Colonic mucosa (tissue), 4 donors: ENCODE results near the gene FAP. TPM values are rescaled to one million over a fixed set of nuclear protein-coding genes. Genes with fewer than 3 reads are reported as not detected.

Experiments used
- DNase-seq: peaks from one replicate; pipeline ENCODE4 v3.0.0-alpha.2; 2020
- H3K27ac ChIP-seq: fragments of 200-600 bp; one replicate; pipeline ENCODE4 v1.8.0; 2021
- H3K27me3 ChIP-seq: fragments of 200-600 bp; one replicate; pipeline ENCODE4 v1.8.0; 2021
- H3K36me3 ChIP-seq: fragments of 200-600 bp; one replicate; pipeline ENCODE4 v1.8.0; 2021
- H3K4me1 ChIP-seq: fragments of 200-600 bp; one replicate; pipeline ENCODE4 v1.8.0; 2021; ENCODE audit warnings: mild to moderate bottlenecking
- H3K4me3 ChIP-seq: fragments of 200-600 bp; one replicate; pipeline ENCODE4 v1.8.0; 2021
- H3K9ac ChIP-seq, 2 donors: one replicate each; pipeline ENCODE4 v1.7.0; 2013; ENCODE audit warnings: control low read depth in 2 of 2, low read depth in 2 of 2, low read length in 2 of 2
- H3K9me3 ChIP-seq: fragments of 200-600 bp; one replicate; pipeline ENCODE4 v1.8.0; 2021
- intact Hi-C: fragments of 100-400 bp; cut with DNase I; formaldehyde crosslinking; loops from one replicate; pipeline ENCODE4 v1.14.1; 2022
- total RNA-seq, 2 donors: library from RNA; stranded (reverse); fragmentation: NEBNext Ultra II Directional in 1 of 2; extraction: Animal tissue kit (Norgen Biotek cat#: 25700) in 1 of 2; gene quantifications; one replicate each; pipeline ENCODE4 v1.2.1, GENCODE V29; 2021
- TF ChIP-seq, protein P1 (sequence below): fragments of 200-600 bp; IDR thresholded peaks from one replicate; pipeline ENCODE4 v1.8.0; 2022; ENCODE audit warnings: antibody characterized with exemption, mild to moderate bottlenecking
- donor health status: healthy.
- donor health status: DM: no; HTN: no; CAD: no.
- donor health status: DM: no; HTN: no; CAD: no.

The FAP gene
- total RNA-seq, 2 donors from 2014 or later, result 1.1 to 1.8 TPM

DNA sequence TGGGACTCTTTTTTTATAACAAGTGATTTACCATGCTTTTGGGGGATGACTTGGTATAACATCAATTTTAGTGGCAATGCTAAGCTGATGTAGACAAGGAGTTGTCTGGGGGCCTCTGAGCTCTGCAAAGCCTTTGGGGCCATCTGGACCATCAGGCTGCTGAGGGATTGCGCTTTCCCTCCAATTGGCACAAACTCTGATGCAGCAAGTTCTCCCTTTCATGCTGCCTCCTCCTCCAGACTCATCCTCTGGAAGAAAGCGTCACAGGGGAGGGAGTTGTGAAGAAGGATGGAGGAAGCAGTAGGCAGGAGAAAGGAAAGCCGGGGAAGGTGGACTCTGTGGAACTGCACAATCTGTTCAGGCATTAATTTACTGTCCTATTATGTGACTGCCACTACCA, 10.2 kb upstream of the FAP start:
- intact Hi-C loops, result no loop called here
- Histone ChIP-seq H3K9me3 (no peaks in the 10 kb centered on the region), H3K36me3 (no peaks in the 10 kb centered on the region), H3K4me3 (no peak overlapping the region), H3K9ac (no peak overlapping the region), H3K4me1 (no peaks in the 10 kb centered on the region), H3K27me3 (no peaks in the 10 kb centered on the region), H3K27ac (no peak overlapping the region)
- TF ChIP-seq, protein P1, sequence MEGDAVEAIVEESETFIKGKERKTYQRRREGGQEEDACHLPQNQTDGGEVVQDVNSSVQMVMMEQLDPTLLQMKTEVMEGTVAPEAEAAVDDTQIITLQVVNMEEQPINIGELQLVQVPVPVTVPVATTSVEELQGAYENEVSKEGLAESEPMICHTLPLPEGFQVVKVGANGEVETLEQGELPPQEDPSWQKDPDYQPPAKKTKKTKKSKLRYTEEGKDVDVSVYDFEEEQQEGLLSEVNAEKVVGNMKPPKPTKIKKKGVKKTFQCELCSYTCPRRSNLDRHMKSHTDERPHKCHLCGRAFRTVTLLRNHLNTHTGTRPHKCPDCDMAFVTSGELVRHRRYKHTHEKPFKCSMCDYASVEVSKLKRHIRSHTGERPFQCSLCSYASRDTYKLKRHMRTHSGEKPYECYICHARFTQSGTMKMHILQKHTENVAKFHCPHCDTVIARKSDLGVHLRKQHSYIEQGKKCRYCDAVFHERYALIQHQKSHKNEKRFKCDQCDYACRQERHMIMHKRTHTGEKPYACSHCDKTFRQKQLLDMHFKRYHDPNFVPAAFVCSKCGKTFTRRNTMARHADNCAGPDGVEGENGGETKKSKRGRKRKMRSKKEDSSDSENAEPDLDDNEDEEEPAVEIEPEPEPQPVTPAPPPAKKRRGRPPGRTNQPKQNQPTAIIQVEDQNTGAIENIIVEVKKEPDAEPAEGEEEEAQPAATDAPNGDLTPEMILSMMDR, result no peak
- DNase-seq, result no peak

DNA sequence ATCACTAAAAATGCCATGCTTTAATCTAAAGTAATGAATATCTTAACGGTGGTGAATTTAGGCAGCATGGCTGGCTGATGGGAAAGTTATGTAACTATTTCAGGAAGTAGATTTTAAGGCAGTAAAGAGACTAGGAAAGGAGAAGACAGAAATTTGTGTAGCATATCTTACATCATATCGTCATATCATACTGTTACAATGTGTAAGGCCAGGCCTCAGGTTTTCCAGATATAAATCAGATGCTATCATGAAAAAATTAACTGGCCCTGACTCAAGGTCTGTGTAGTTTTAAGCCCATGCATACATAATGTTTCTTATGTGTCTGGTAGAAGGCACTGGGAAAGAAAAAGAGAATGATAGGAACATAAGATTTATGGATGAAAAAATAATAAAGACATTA, 8.9 kb upstream of the FAP start:
- Histone ChIP-seq H3K4me1 (no peaks in the 10 kb centered on the region), H3K27ac (no peak overlapping the region), H3K4me3 (no peak overlapping the region), H3K36me3 (no peaks in the 10 kb centered on the region), H3K27me3 (no peaks in the 10 kb centered on the region), H3K9ac (no peak overlapping the region), H3K9me3 (no peaks in the 10 kb centered on the region)
- intact Hi-C loops, result no loop called here
- TF ChIP-seq, protein P1, result no peak
- no peak for DNase-seq

DNA sequence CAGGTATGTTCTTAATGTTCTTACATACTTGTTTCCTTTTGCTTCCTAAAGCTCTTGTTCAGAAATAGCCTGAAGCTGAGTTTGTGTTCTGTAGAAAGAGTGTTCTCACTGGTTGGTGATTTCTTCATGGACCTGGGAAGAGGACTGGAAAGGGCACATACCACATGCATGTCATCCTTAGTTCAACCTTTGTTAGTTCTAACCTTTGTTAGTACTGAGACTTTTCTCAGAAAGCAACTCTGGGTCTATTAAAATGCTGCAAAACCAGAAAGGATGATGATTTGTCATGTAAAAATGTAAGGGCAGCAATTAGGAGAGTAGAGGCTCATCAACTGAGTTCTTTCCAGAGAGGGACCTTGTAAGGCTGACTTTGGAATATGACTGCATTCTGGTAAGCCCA, 2.5 kb upstream of the FAP start:
- Histone ChIP-seq H3K9ac (no peak overlapping the region), H3K4me3 (no peak overlapping the region), H3K27ac (no peak overlapping the region), H3K27me3 (no peaks in the 10 kb centered on the region), H3K36me3 (no peaks in the 10 kb centered on the region), H3K4me1 (no peaks in the 10 kb centered on the region), H3K9me3 (no peaks in the 10 kb centered on the region)
- no peak for DNase-seq
- TF ChIP-seq, protein P1, result no peak
- intact Hi-C loops, result no loop called here

DNA sequence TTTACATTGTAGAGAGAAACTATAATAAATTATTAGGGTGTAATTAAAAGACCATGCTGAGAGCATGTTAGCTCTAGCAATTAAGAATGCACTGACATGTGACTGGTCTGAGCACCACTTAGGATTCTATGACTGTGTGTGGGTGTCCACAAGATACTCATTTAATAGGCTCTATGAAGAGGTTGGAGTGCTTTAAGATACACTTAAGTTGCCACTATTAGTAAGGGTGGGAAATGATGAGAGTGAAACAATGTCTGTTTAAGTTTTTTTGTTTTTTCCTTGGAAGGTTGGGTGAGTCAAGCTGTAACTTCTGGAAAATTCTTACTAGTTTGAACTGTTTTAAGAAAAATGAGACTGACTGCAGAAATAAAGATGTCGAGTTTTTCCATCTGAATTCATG, 1.8 kb upstream of the FAP start:
- TF ChIP-seq, protein P1, result no peak
- no peak overlapping the region for H3K9ac ChIP-seq
- H3K4me3 ChIP-seq, result no peak overlapping the region
- intact Hi-C loops, result no loop called here
- H3K27ac ChIP-seq, result peak overlapping the region; percentile 44
- H3K9me3 ChIP-seq, result no peaks in the 10 kb centered on the region
- DNase-seq, result no peak
- H3K27me3 ChIP-seq, result no peaks in the 10 kb centered on the region
- no peaks in the 10 kb centered on the region for H3K4me1 ChIP-seq
- no peaks in the 10 kb centered on the region for H3K36me3 ChIP-seq

DNA sequence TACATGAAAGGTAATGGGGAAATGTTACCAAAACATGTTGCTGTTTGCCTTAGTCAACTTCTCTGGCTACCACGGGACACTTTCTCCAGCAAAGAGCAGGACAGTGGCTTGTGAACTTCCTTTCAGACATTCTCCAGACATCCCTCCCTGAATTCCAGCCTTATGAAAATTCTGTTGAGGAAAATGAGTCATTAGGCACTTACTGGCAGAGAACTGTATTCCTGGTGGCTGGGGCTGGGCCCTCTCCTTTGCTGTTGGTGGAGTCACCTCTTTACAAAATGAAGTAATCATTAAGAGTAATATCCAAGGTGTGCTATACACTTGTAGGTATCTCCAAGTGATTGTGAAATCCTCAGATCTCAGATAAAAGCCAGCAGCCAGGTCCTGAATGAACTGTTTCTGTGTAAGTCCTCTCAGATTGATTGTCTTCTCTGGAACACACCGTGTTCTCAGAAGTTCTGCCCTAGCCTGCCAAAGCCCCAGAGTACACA, 1.3 kb upstream of the FAP start:
- Histone ChIP-seq H3K36me3 (no peaks in the 10 kb centered on the region), H3K9me3 (no peaks in the 10 kb centered on the region), H3K27ac (peak overlapping the region; percentile 44), H3K4me1 (no peaks in the 10 kb centered on the region), H3K9ac (no peak overlapping the region), H3K27me3 (no peaks in the 10 kb centered on the region), H3K4me3 (no peak overlapping the region)
- intact Hi-C loops, result no loop called here
- TF ChIP-seq, protein P1, result no peak
- no peak for DNase-seq

DNA sequence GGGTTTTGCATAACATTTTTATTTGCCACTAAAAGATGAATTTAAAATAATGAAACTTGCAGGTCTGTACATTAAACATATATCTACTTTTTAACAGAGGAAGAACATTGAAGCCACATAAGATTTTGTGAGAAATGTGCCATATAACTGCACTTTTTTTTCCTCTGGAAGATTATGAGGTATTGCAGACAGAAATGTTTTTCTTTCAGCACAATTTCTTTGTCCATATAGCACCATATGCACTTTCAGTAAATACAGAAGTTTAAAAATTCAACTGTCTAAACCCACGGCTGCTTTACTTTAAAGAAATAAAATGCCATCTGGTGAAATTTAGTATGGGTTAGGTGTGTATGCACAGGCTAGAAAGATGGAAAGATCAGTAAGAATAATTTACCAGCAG, 470 bp upstream of the FAP start:
- Histone ChIP-seq H3K4me3 (no peak overlapping the region), H3K9me3 (no peaks in the 10 kb centered on the region), H3K27me3 (no peaks in the 10 kb centered on the region), H3K4me1 (no peaks in the 10 kb centered on the region), H3K36me3 (no peaks in the 10 kb centered on the region), H3K9ac (no peak overlapping the region), H3K27ac (no peak overlapping the region)
- intact Hi-C loops, result no loop called here
- DNase-seq, result no peak
- TF ChIP-seq, protein P1, result no peak
